ENCODE data around the gene STXBP3.

STXBP3 gene

GRCh38 chr1:108842525-108843181 is 96.2 kb downstream of the STXBP3 start:
- DNase-seq (ENCODE audit: low read depth in 2 of 2): no peak

GRCh38 chr1:108843390-108844137 is 97.1 kb downstream of the STXBP3 start:
- DNase-seq (ENCODE audit: low read depth in 2 of 2): no peak

- DNase-seq (ENCODE audit: low read depth in 2 of 2): no peak
Measured at GRCh38 chr1:108845446-108845845, 99.0 kb downstream of the STXBP3 start.

GRCh38 chr1:108845991-108846390 is 99.5 kb downstream of the STXBP3 start:
- DNase-seq (ENCODE audit: low read depth in 2 of 2): no peak

GRCh38 chr1:108847494-108847893 is 101.0 kb downstream of the STXBP3 start:
- DNase-seq (ENCODE audit: low read depth in 2 of 2): no peak

GRCh38 chr1:108848806-108849205 is 102.3 kb downstream of the STXBP3 start:
- DNase-seq (ENCODE audit: low read depth in 2 of 2): no peak

GRCh38 chr1:108850929-108851328 is 104.5 kb downstream of the STXBP3 start:
- no peak for DNase-seq (ENCODE audit: low read depth in 2 of 2)

- DNase-seq (ENCODE audit: low read depth in 2 of 2): no peak
Measured at GRCh38 chr1:108851567-108851966, 105.1 kb downstream of the STXBP3 start.

GRCh38 chr1:108852221-108852975 is 105.9 kb downstream of the STXBP3 start:
- no peak for DNase-seq (ENCODE audit: low read depth in 2 of 2)

- DNase-seq (ENCODE audit: low read depth in 2 of 2): no peak
Measured at GRCh38 chr1:108854221-108855019, 107.9 kb downstream of the STXBP3 start.

- DNase-seq (ENCODE audit: low read depth in 2 of 2): no peak
Measured at GRCh38 chr1:108856994-108857393, 110.5 kb downstream of the STXBP3 start, which contains the start of gene AKNAD1. TSS of gene AKNAD1 (minus strand) at chr1:108857094. CDS start at chr1:108852664, 4,430 bp downstream.

GRCh38 chr1:108858230-108858950 is 111.9 kb downstream of the STXBP3 start:
- no peak for DNase-seq (ENCODE audit: low read depth in 2 of 2)
